PFSK-1 (cell line): ENCODE measurements around the gene GNAS.

Experiments used
- FOXP2 ChIP-seq: optimal IDR thresholded peaks from 2 replicates; pipeline ENCODE3; 2011; ENCODE audit warnings: borderline replicate concordance, control low read depth, inconsistent platforms; ENCODE audit not compliant: insufficient read depth; ENCODE audit errors: extremely low read length, extremely low read depth
- POLR2AphosphoS5 ChIP-seq: IDR thresholded peaks from 2 replicates; pipeline ENCODE4 v1.6.1; 2012; ENCODE audit warnings: low read depth, mild to moderate bottlenecking, control low read depth, low read length, moderate library complexity
- SIN3A ChIP-seq: IDR thresholded peaks from 2 replicates; pipeline ENCODE4 v1.6.1; 2012; ENCODE audit warnings: mild to moderate bottlenecking, low read length, moderate library complexity, borderline replicate concordance; ENCODE audit not compliant: insufficient read depth
- TAF1 ChIP-seq: IDR thresholded peaks from 2 replicates; pipeline ENCODE4 v1.6.1; 2012; ENCODE audit warnings: low read length, control low read depth, borderline replicate concordance; ENCODE audit not compliant: insufficient read depth
- TF ChIP-seq, protein P1 (sequence below), 2 experiments: IDR thresholded peaks; 2 replicates each; pipeline versions ENCODE4 v1.6.1 to v1.8.0; 2011 to 2012; ENCODE audit warnings: low read depth in 2 of 2, low read length in 2 of 2, control low read depth in 1 of 2, inconsistent platforms in 1 of 2, mild to moderate bottlenecking in 1 of 2, moderate library complexity in 1 of 2; ENCODE audit not compliant: insufficient read depth in 1 of 2

GNAS gene

DNA sequence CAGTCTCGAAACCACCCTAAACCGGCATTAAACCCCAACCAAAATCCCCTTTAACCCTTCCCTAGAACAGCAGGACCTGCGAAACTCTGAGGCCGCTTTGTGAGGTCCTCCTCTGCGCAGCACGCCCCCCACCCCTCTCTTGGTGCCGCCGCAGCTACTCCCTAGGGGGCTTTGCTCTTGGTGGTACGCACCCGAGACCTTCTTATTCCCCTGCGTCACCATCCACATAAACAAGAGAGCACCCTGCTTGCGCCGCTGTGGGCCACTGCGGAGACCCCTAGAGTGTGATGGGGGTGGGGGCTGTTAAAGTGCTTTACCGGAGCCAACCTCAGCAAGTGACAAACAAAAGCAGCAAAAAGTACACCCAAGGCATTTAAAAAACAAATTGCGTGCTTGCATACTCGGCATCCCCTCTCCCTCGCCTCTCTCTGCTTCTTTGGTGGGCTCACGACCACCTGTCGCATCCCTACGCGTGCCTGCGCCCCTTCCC, 502 bp upstream of the GNAS start:
- TF ChIP-seq, protein P1, sequence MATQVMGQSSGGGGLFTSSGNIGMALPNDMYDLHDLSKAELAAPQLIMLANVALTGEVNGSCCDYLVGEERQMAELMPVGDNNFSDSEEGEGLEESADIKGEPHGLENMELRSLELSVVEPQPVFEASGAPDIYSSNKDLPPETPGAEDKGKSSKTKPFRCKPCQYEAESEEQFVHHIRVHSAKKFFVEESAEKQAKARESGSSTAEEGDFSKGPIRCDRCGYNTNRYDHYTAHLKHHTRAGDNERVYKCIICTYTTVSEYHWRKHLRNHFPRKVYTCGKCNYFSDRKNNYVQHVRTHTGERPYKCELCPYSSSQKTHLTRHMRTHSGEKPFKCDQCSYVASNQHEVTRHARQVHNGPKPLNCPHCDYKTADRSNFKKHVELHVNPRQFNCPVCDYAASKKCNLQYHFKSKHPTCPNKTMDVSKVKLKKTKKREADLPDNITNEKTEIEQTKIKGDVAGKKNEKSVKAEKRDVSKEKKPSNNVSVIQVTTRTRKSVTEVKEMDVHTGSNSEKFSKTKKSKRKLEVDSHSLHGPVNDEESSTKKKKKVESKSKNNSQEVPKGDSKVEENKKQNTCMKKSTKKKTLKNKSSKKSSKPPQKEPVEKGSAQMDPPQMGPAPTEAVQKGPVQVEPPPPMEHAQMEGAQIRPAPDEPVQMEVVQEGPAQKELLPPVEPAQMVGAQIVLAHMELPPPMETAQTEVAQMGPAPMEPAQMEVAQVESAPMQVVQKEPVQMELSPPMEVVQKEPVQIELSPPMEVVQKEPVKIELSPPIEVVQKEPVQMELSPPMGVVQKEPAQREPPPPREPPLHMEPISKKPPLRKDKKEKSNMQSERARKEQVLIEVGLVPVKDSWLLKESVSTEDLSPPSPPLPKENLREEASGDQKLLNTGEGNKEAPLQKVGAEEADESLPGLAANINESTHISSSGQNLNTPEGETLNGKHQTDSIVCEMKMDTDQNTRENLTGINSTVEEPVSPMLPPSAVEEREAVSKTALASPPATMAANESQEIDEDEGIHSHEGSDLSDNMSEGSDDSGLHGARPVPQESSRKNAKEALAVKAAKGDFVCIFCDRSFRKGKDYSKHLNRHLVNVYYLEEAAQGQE (IDR thresholded peaks at IDR 0.05; ENCODE audit: insufficient read depth in 1 of 2, low read depth in 2 of 2, low read length in 2 of 2) = no peak
- TF ChIP-seq TAF1 (no peak), FOXP2 (no peak), POLR2AphosphoS5 (no peak), SIN3A (no peak)

DNA sequence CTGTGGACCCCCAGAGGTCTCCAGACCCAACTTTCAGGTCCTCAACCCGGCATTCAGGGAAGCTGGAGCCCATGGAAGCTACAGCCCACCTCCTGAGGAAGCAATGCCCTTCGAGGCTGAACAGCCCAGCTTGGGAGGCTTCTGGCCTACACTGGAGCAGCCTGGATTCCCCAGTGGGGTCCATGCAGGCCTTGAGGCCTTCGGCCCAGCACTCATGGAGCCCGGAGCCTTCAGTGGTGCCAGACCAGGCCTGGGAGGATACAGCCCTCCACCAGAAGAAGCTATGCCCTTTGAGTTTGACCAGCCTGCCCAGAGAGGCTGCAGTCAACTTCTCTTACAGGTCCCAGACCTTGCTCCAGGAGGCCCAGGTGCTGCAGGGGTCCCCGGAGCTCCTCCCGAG, 950 bp downstream of the GNAS start:
- no peak for TF ChIP-seq TAF1
- TF ChIP-seq POLR2AphosphoS5 = no peak

DNA sequence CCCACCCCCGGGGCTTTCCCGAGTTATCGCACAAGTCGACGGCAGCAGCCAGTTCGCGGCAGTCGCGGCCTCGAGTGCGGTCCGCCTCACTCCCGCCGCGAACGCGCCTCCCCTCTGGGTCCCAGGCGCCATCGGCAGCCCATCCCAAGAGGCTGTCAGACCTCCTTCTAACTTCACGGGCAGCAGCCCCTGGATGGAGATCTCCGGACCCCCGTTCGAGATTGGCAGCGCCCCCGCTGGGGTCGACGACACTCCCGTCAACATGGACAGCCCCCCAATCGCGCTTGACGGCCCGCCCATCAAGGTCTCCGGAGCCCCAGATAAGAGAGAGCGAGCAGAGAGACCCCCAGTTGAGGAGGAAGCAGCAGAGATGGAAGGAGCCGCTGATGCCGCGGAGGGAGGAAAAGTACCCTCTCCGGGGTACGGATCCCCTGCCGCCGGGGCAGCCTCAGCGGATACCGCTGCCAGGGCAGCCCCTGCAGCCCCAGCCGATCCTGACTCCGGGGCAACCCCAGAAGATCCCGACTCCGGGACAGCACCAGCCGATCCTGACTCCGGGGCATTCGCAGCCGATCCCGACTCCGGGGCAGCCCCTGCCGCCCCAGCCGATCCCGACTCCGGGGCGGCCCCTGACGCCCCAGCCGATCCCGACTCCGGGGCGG, 1.6 kb downstream of the GNAS start:
- TF ChIP-seq POLR2AphosphoS5 (no peak), FOXP2 (no peak), TAF1 (no peak), SIN3A (no peak)
- TF ChIP-seq, protein P1 (IDR thresholded peaks at IDR 0.05; ENCODE audit: insufficient read depth in 1 of 2, low read depth in 2 of 2, low read length in 2 of 2) = no peak

DNA sequence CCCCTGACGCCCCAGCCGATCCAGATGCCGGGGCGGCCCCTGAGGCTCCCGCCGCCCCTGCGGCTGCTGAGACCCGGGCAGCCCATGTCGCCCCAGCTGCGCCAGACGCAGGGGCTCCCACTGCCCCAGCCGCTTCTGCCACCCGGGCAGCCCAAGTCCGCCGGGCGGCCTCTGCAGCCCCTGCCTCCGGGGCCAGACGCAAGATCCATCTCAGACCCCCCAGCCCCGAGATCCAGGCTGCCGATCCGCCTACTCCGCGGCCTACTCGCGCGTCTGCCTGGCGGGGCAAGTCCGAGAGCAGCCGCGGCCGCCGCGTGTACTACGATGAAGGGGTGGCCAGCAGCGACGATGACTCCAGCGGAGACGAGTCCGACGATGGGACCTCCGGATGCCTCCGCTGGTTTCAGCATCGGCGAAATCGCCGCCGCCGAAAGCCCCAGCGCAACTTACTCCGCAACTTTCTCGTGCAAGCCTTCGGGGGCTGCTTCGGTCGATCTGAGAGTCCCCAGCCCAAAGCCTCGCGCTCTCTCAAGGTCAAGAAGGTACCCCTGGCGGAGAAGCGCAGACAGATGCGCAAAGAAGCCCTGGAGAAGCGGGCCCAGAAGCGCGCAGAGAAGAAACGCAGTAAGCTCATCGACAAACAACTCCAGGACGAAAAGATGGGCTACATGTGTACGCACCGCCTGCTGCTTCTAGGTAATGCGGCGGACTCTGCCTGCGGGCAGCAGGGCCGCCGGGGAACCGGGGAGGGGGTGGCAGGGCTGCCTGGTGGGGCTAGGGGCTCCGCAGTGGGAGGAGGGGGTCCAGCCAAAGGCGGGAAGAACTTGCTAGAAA, 2.3 kb downstream of the GNAS start:
- TF ChIP-seq FOXP2 (no peak), SIN3A (no peak), TAF1 (no peak), POLR2AphosphoS5 (no peak)
- TF ChIP-seq, protein P1 (IDR thresholded peaks at IDR 0.05; ENCODE audit: insufficient read depth in 1 of 2, low read depth in 2 of 2, low read length in 2 of 2) = no peak

DNA sequence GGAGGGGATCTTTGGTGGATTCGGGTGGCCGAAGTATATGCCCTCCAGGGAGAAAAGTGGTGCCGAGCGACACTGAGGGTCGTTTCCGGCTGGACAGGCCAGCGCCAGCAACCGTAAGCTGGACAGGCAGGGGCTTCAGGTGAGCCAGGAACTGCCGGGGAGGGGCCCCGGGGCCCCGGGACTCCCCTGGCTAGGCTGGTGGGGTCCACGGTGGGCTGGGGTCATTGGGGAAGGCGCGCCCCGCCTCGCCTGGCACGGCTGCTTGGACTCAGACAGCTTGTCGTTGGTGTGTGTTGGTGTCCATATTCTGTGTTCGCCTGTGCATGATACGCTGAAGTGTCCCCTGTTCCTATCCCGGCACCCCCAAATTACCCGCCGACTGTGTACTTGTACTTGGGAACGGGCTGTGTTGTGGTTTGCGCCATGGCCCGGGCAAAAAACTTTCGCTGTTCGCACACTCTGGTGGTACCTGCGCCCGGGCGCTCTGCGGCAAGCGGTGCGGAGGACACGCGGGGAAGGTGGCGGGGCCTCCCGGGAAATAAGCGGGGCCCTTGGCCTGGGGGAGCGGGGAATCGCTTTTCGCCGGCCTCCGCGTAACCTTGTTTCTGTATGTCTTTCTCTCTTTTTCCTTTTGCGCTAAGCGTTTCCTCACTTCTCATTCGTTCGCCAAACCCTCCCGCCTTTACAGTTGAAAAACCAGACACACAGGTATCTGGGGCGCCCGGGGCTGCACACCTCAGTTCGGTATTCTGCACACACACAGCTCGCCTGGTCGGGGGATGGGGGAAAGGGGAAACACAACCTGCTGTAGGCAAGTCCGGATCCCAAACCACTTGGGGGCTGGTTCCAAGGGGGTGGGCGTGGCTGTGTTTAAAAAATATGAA, 3.2 kb downstream of the GNAS start:
- TF ChIP-seq SIN3A (no peak), TAF1 (no peak), POLR2AphosphoS5 (no peak)
- TF ChIP-seq, protein P1 (IDR thresholded peaks at IDR 0.05; ENCODE audit: insufficient read depth in 1 of 2, low read depth in 2 of 2, low read length in 2 of 2) = no peak
